GM12878 (cell line): ENCODE results near the gene ACTR5. TPM values are rescaled to one million over a fixed set of nuclear protein-coding genes. Genes with fewer than 3 reads are reported as not detected.

ENCODE experiments used
- CBX3 ChIP-seq: fragments of 200-600 bp; sonication (generic); IDR thresholded peaks from 2 replicates; pipeline ENCODE4 v1.6.1; 2016; ENCODE audit warnings: low read depth, borderline replicate concordance
- FOXM1 ChIP-seq: IDR thresholded peaks from 2 replicates; pipeline ENCODE4 v1.6.1; 2012; ENCODE audit warnings: low read depth, mild to moderate bottlenecking, inconsistent platforms, low read length, moderate library complexity
- NFXL1 ChIP-seq: fragments of 450-650 bp; IDR thresholded peaks from 2 replicates; pipeline ENCODE4 v1.6.1; 2017; ENCODE audit warnings: antibody characterized with exemption, mild to moderate bottlenecking, borderline replicate concordance
- POLR2AphosphoS2 ChIP-seq: IDR thresholded peaks from 2 replicates; pipeline ENCODE4 v1.6.1; 2011; ENCODE audit warnings: low read depth, mild to moderate bottlenecking, low read length, improper control_type of control experiment, moderate library complexity
- POLR2AphosphoS5 ChIP-seq: IDR thresholded peaks from 2 replicates; pipeline ENCODE4 v1.6.1; 2011; ENCODE audit warnings: mild to moderate bottlenecking, low read length, inconsistent platforms
- RCOR1 ChIP-seq: conservative IDR thresholded peaks from 2 replicates; pipeline ENCODE4 v1.6.1; 2012; ENCODE audit warnings: low read depth, low read length, improper control_type of control experiment
- SMARCA5 ChIP-seq: fragments of 450-650 bp; IDR thresholded peaks from 2 replicates; pipeline ENCODE4 v1.6.1; 2017; ENCODE audit warnings: mild to moderate bottlenecking
- TAF1 ChIP-seq: IDR thresholded peaks from 2 replicates; pipeline ENCODE4 v1.6.1; 2011; ENCODE audit warnings: mild to moderate bottlenecking, low read depth, low read length, borderline replicate concordance
- TBL1XR1 ChIP-seq: IDR thresholded peaks from 2 replicates; pipeline ENCODE4 v1.6.1; 2012; ENCODE audit warnings: low read depth, low read length, improper control_type of control experiment
- USF1 ChIP-seq: IDR thresholded peaks from 2 replicates; pipeline ENCODE4 v1.6.1; 2011; ENCODE audit warnings: borderline replicate concordance, low read depth, mild to moderate bottlenecking, moderate library complexity, mixed read lengths, low read length; ENCODE audit not compliant: insufficient read depth; ENCODE audit errors: extremely low read length
- polyA plus RNA-seq, 11 experiments: library from polyadenylated mRNA; depleted of rRNA in 4 of 11; unstranded in 6 of 11; stranded (reverse) in 5 of 11; fragments of >200 nt; fragmentation: Nextera tagmentation in 4 of 11; fragmentation: Illumina TruSeq in 1 of 11; extraction: Ambion mirVana in 4 of 11; extraction: Trizol in 1 of 11; gene quantifications; 1 replicate in 1 of 11; 2 replicates in 10 of 11; pipeline versions ENCODE4 v1.2.1 to v1.2.3, GENCODE V29; 2011 to 2016; ENCODE audit warnings: inconsistent platforms in 2 of 11, missing spikeins in 2 of 11, low read depth in 1 of 11
- total RNA-seq, 4 experiments: library from RNA; depleted of rRNA in 3 of 4; stranded (reverse); fragments of >200 nt in 3 of 4; fragmentation: Illumina TruSeq in 1 of 4; extraction: Trizol in 1 of 4; gene quantifications; 2 replicates each; pipeline versions ENCODE4 v1.2.1 to v1.2.3, GENCODE V29; 2013 to 2021

ACTR5 gene
- total and polyA plus RNA-seq, 10 of the 15 experiments (the other 5 are each of a cell fraction or from before 2014, with no cell fraction given): 0.52 to 14.7 (median 8.8) TPM

- no peak for TF ChIP-seq NFXL1
- TF ChIP-seq USF1: no peak
- TF ChIP-seq FOXM1: no peak
- TF ChIP-seq POLR2AphosphoS5: peak; percentile 89
- no peak for TF ChIP-seq CBX3
- TF ChIP-seq SMARCA5: 0 out of 2 replicates have a peak, but pooled peaks have one; percentile 6
- TF ChIP-seq RCOR1: 0 out of 2 replicates have a peak, but pooled peaks have one; percentile 17
- peak; percentile 61; the same call in 1 of the 2 replicates for TF ChIP-seq POLR2AphosphoS2
- peak; percentile 98 for TF ChIP-seq TAF1
- 0 out of 2 replicates have a peak, but pooled peaks have one; percentile 46 for TF ChIP-seq TBL1XR1
These were observed 57.3 kb downstream of the ACTR5 start, which contains the start of gene PPP1R16B (continued) for GRCh38 chr20:38805502-38805957.
